ENCODE measurements around the gene UBE2E1.

GRCh38 chr3:23863060-23863459, 57.3 kb downstream of the UBE2E1 start:
- TF ChIP-seq POLR2AphosphoS5 (IDR thresholded peaks at IDR 0.05; ENCODE audit: borderline replicate concordance, low read depth, low read length) (no peak), EZH2 (IDR thresholded peaks at IDR 0.05) (no peak), FOXP2 (optimal IDR thresholded peaks at IDR 0.05; ENCODE audit: control extremely low read depth, extremely low read length, insufficient read depth) (no peak)
